HG03354 (cell line): ENCODE data around the gene AP4M1.
A peak's percentile ranks its signal among the peaks of the same experiment; 100 is the strongest.
"Not testable (repeated sequence)": the region's sequence is repeated elsewhere in the genome, so short reads cannot be mapped to it uniquely, and the experiment has no call there.

Experiments used
- ATAC-seq: cut with Tn5 transposase; IDR thresholded peaks from one replicate; pipeline ENCODE4 v1.9.1; 2021; ENCODE audit warnings: mild to moderate bottlenecking; ENCODE audit not compliant: unreplicated experiment, poor library complexity, severe bottlenecking

AP4M1 gene

DNA sequence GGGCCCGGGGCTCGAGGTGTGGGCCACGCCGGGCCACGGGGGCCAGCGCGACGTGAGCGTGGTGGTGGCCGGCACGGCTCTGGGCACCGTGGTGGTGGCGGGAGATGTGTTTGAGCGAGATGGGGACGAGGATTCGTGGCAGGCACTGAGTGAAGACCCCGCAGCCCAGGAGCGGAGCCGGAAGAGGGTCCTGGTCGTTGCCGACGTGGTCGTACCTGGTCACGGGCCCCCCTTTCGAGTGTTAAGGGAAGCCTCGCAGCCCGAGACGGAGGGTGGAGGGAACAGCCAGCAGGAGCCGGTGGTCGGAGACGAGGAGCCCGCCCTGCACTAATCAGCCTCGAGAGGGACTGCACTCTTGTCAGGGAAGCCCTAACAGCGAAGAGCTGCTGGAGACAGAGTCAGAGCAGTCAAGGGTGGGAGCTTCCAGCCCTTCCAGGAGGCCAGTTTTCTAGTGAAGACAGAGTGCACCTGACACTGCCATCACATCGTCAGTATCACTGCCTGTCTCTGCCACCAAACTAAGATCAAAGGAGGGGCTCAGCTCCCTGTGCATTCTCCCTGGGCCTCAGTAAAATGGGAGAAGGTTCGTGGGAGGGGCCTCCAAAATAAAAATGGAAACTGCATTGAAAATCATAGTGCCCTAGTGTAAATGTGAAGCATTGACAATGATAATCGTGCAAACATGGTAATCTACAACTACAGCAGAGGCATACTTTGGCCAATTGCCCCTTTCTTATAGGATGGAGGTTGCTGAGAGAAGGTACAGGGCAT lies 26.6 kb downstream of the AP4M1 start:
- no peak for ATAC-seq

DNA sequence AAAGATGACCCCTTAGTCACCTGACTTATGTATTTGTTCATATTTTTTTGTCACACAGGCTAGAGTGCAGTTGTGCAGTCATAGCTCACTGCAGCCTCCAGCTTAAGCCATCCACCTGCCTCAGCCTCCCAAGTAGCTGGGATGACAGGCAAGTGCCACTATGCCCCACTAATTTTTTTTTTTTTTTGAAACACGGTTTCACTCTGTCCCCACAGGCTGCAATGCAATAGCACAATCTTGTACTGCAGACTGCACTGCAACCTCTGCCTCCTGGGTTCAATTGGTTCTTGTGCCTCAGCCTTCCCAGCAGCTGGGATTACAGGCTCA lies 27.2 kb downstream of the AP4M1 start:
- ATAC-seq = no peak

DNA sequence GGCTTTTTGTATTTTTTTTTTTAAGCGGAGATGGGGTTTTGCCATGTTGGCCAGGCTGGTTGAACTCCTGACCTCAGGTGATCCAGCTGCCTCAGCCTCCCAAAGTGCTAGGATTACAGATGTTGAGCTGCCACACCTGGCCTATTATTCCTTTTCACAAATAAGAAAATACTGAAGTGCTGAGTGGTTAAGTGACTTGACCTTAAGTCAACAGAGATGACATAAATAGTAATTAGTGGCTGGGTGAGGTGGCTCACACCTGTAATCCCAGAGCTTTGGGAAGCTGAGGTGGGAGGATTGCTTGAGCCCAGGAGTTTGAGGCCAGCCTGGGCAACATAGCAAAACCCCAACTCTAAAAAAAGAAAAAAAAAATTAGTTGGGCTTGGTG lies 28.8 kb downstream of the AP4M1 start:
- ATAC-seq = not testable (repeated sequence)

DNA sequence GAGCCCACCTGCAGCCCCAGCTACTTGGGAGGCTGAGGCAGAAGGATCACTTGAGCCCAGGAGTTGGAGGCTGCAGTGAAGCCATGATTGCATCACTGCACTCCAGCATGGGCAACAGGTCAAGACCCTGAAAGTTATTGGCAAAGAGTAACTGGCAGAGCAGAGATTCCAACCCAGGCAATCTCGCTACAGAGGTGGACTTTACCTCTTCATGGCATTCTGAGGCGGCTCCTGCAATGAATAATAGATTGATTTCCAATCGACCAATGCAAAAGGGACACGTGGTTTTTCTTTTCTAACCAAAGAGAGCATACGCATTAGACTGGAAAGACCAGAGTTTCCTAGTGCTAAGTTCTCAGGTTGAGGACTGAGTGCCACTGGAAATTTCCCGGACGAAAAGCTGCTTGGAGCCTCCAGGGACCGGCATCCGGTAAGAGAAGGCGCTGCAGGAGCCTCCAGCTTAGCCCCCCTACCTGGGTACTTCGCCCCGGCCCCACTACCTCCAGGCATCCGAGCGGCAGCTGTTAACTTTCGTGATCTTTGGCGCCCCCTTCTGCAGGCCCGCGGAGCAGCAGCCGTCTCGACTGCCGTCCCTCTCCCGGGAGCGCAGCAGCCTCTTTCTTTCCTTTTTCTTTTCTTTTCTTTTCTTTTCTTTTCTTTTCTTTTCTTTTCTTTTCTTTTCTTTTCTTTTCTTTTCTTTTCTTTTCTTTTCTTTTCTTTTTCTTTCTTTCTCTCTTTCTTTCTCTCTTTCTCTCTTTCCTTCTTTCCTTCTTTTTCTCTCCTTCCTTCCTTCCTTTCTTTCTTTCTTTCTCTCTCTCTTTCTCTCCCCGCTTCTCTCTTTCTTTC lies 29.4 kb downstream of the AP4M1 start:
- ATAC-seq = no peak

DNA sequence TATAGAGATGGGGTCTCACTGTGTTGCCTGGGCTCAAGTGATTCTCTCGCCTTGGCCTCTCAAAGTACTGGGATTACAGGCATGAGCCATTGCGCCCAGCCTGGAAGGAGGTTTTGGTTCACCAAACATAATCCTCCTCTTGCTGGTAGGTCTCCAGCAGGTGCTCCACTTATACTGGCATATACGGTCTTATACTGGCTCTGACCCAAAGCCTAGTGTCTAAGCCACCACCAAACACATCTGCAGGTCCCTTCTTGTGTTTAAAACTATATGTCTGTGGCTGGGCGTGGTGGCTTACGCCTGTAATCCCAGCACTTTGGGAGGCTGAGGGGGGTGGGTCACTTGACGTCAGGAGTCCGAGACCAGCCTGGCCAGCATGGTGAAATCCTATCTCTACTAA lies 30.7 kb downstream of the AP4M1 start:
- ATAC-seq = no peak

DNA sequence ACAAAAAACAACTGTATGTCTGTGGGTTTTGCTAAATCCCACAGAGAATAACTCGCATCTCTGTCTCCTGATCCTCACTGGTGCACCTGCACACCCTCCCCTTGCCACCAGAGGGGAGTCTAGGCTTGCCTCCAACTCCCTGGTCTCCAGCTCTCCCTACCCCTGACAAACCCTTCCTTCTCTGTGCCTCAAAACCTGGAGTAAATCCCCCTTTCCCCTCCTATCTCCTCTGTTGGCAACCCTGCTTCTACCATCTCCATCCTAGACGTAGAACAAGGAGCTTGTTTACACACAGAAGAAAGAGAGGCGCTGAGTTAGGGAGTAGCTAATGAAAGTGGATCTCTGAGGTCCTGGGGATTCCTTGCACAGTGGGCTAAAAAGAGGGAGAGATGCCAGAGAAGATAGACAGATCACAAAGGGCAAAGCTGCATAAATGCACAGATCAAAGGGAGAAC lies 31.3 kb downstream of the AP4M1 start:
- ATAC-seq = peak; percentile 71

DNA sequence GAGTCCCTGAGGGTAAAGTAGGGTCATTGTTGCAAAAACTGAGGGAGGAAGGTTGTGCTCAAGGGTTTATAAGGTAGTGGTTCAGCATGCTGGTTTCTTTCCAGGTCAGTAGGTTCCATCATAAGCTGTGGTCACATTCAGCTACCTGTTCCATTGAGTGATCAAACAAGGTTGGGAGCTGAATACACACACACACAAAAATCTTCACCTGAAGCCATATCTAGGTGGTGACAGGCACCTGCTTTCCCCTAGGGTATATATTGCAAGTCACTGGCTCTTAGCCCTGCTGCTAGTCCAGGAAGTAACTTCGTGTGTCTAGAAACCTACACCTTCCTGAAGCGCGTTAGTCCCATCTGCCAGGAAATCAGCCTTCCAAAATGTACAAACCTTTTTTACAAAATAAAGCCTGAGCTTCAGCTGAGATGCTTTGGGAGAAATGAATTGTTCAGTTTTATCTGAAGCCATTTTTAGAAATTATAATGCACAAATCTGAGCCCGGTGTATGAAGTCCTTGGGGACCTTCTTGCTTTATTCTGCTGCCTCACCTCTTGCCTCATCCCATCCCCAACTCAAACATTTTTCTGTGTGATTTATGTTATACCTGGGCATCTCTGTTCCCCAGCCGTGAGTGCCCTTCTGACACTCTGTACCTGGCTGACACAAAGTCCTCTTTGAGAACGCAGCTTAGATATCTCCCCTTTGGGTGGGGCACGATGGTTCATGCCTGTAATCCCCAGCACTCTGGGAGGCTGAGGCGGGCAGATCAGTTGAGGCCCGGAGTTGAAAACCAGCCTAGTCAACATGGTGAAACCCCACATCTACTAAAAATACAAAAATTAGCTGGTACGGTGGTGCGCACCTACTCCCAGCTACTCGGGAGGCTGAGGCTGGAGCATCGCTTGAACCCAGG lies 36.7 kb downstream of the AP4M1 start:
- no peak for ATAC-seq

DNA sequence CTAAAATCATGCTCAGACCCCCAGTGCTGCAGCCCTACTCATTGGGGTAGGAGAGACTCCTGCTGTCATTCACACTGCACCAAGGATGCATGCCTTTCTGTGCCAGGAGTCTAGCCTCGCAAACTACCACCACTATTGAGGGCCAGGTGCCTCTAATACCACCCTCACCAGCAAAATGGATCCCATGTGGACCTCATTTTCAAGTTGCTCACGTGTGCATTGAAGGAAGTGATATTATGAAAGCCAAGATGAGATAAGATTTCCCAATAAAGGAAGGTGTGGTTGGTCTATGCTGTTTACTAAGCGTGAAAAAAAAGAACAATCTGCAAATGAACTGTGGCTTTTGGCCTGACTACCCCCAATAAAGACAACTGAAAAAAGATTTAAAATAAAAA lies 40.1 kb downstream of the AP4M1 start:
- no peak for ATAC-seq

DNA sequence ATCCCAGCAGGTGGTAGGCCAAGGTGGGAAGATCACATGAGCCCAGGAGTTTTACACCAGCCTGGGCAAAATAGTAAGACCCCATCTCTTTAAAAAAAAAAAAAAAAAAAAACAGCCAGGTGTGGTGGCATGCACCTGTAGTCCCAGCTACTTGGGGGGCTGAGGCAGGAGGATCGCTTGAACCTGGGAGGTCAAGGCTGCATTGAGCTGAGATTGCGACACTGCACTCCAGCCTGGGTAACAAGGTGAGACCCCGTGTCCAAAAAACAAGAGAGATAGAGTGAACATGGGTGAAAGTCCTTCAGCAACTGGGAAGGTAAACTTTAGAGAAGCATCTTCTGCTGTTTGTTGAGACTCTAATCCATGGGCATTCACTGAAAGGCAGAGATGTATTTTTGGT lies 41.0 kb downstream of the AP4M1 start:
- ATAC-seq = no peak

- ATAC-seq = not testable (repeated sequence)
These were observed 44.9 kb downstream of the AP4M1 start for GRCh38 chr7:100146350-100146749.

- no peak for ATAC-seq
These were observed 45.8 kb downstream of the AP4M1 start for GRCh38 chr7:100147278-100147677.

DNA sequence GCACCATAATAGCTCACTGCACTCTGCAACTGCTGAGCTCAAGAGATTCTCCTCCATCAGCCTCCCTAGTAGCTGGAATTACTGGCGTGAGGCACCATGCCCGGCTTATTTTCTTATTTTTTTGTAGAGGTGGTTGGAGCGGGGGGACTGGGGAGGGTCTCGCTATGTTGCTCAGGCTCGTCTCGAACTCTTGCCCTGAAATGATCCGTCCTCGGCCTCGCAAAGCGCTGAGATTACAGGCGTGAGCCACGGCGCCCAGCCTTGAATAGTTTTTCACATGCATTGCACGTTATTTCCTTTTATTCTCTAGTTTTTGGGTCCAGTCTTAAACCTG lies 46.7 kb downstream of the AP4M1 start:
- ATAC-seq = no peak

GRCh38 chr7:100148559-100149328 lies 47.3 kb downstream of the AP4M1 start, which contains the start of gene LAMTOR4:
LAMTOR4 (plus strand) TSS chr7:100148918; CDS start chr7:100148973, 55 bp downstream.
- peak; percentile 98 for ATAC-seq

DNA sequence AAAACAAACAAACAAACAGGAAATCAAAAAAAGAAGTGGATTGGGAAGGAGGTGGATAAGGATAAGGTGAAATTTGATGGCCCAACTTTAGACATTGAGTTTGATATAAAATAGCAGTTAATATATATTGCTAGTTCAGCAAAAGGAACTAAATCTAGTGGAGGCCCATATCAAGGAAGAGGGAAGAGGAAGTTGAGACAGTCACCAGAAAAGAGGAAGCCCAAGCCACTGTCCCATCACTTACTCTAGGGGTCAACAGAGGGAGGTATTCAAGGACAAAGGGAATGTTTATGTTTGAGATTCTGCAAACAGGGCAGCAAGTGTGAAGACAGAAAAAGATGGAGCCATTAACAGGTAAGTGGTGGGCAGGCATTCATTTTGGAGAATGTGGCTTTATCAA lies 51.0 kb downstream of the AP4M1 start:
- ATAC-seq = no peak

- no peak for ATAC-seq
These were observed 51.7 kb downstream of the AP4M1 start for GRCh38 chr7:100152937-100153666.

GRCh38 chr7:100153708-100154535 lies 52.5 kb downstream of the AP4M1 start:
- no peak for ATAC-seq

DNA sequence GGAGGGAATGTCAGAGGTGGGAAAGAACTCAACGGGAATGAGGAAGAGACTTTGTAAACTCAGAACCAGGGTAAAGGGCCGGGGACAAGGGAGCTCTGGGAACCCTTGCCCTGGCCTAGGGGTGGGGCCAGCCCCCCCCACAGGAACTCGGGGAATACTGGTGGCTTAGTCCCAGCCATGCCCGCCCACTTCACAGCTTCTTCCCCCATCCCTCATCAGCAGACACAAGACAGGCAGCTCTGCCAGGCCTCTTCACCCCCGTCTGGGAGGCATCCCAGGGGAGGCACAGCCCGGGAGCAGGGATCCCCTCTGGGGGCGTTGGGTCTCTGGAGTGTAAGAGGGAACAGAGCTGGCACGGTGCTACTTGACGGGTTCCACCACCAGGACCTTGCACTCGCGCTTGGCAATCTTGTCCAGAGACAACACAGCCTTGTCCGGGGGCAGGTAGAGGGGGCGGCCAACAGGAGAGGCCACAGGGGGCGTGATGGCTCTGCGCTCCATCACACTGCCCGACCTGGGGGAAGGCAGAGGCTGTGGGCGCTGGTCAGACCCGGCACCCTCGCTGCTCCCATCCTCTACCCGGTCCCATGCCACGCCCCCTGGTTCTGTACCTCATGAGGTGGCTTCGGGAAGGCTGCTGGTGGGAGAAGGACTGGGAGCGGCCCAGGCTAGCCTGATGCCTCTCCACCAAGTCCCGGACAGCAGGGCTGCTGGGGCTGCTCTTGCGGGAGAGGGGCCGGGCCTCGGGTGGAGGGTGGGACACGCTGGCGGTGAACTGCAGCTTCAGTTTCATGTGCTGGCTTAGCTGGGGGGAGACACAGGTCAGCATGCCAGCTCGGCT lies 53.4 kb downstream of the AP4M1 start:
- no peak for ATAC-seq
